Retinal pigment epithelial cell (primary cell): ENCODE data around the gene PPIP5K1.
"Not testable (repeated sequence)": the region's sequence is repeated elsewhere in the genome, so short reads cannot be mapped to it uniquely, and the experiment has no call there.

ENCODE experiments used
- DNase-seq: peaks from one replicate; pipeline ENCODE4 v3.0.0-alpha.2; 2010; ENCODE audit warnings: low read depth
- H3K4me3 ChIP-seq: 2 replicates; pipeline ENCODE4 v1.5.1; 2011; ENCODE audit warnings: mild to moderate bottlenecking, low read length, control low read depth, moderate library complexity
- TF ChIP-seq, protein P1 (sequence below): conservative IDR thresholded peaks from 2 replicates; pipeline ENCODE4 v1.5.1; 2011; ENCODE audit warnings: low read depth, low read length, control low read depth, inconsistent platforms

PPIP5K1 gene

DNA sequence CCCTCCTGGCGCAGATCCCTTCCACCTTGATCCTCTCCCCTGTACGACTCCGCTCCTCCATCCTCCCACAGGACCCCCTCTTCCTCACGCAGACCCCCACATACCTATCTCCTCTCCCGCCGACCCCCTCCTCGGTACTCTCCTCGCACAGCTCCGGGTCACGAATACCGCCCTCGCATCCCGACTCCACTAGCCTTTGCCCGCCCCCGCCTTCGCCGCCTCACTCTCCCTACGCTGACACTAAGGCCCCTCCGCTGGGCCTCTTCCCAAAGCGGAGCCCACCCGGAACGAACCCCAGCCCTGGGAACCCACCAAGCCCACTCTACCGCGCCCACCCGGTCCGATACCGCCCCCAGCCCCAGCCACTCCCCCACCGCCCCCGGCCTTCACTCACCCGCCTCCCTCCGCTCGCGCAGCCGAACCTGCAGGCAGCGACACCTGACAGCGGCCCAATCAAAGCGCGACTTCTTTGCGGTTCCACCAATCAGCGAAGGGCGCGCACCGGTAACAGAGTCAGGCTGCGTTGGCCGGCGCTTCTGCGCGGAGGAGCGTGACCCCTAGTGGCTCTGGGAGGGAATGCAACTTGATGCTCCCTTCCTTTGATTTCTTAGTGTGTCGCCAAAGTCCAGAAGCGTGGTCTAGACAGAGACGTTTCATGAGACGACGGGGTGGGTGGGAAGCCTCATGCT is at the start of gene PPIP5K1:
PPIP5K1 (minus strand) TSS at position 431 of the 689 bp plus-strand sequence. CDS start 5,704 bp downstream, outside the sequence.
- DNase-seq, H3K4me3 ChIP-seq: not testable (repeated sequence)

DNA sequence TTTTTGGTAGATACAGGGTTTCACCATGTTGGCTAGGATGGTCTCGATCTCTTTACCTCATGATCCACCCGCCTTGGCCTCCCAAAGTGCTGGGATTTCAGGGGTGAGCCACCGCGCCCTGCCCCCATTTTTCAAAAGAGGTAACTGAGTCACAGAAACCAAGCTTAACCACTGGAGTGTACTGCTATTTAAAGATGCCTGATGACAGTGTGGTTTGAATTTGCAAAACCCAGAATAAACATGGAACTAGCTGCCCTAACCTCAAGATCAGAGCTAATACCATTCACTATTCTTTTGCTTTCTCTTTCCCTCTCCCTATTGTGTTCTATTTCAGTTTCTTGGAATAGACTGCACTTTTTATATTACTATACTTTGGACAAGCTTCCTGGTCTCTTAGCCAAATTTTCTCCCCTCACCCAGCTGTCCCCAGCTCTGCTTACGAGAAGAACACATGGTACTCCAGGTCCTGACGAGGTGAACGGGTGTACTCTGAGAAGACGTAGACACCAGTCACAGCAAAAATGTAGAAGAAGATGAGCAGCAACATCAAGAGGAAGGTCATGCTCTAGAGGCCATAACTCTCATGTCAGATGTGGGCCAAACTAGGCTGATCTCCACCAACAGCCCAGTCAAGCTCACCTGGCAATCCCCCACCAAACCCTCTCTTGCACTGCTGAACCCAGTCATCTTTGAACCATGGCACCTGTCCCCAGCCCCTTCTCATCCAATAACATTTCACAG is 48.6 kb upstream of the PPIP5K1 start:
- not testable (repeated sequence) for H3K4me3 ChIP-seq, DNase-seq

DNA sequence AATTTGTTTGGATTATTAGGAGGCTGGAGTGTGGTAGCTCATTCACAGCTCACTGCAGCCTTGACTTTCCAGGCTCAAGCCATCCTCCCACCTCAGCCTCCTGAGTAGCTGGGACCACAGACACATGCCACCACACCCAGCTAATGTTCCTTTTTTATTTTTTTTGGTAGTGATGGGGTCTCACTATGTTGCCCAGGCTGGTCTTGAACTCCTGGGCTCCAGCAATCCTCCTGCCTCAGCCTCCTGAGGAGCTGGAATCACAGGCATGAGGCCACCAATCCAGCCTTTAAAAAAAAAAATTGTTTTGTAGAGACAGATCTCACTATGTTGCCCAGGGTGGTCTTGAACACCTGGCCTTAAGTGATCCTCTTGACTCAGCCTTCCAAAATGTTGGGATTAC is 36.9 kb upstream of the PPIP5K1 start:
- H3K4me3 ChIP-seq, DNase-seq: not testable (repeated sequence)

GRCh38 chr15:43625106-43625505 is 35.1 kb upstream of the PPIP5K1 start:
- H3K4me3 ChIP-seq = no peak overlapping the region
- TF ChIP-seq, protein P1, sequence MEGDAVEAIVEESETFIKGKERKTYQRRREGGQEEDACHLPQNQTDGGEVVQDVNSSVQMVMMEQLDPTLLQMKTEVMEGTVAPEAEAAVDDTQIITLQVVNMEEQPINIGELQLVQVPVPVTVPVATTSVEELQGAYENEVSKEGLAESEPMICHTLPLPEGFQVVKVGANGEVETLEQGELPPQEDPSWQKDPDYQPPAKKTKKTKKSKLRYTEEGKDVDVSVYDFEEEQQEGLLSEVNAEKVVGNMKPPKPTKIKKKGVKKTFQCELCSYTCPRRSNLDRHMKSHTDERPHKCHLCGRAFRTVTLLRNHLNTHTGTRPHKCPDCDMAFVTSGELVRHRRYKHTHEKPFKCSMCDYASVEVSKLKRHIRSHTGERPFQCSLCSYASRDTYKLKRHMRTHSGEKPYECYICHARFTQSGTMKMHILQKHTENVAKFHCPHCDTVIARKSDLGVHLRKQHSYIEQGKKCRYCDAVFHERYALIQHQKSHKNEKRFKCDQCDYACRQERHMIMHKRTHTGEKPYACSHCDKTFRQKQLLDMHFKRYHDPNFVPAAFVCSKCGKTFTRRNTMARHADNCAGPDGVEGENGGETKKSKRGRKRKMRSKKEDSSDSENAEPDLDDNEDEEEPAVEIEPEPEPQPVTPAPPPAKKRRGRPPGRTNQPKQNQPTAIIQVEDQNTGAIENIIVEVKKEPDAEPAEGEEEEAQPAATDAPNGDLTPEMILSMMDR = no peak
- no peak for DNase-seq

GRCh38 chr15:43622068-43622799 is 32.2 kb upstream of the PPIP5K1 start:
- DNase-seq, H3K4me3 ChIP-seq: not testable (repeated sequence)

GRCh38 chr15:43618700-43619099 is 28.7 kb upstream of the PPIP5K1 start, which contains the start of gene STRC:
TSS of gene STRC (minus strand) at chr15:43618800. CDS start at chr15:43618722, 78 bp downstream.
- not testable (repeated sequence) for DNase-seq, H3K4me3 ChIP-seq

DNA sequence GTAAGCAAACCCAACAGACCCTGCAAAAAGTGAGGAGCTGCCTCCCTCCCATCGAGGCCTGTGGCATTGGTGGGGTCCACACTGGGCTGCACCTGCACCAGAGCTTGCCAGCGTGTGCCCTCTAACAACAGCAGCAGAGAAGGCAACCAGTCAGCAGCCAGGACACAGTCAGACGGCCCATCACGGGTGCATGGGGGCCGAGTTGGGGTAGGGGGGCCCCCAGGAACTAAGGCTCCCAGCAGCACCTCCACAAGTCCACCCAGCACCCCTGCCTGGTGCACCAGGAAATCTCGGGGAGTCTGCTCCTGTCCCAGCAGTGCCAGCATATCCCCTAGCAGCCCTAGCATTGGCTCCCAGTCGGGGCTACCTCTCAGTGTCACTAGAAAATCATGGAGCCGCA is 27.7 kb upstream of the PPIP5K1 start:
- not testable (repeated sequence) for H3K4me3 ChIP-seq, DNase-seq

- DNase-seq = peak; percentile 80
- not testable (repeated sequence) for H3K4me3 ChIP-seq
These were observed 12.2 kb upstream of the PPIP5K1 start for GRCh38 chr15:43602233-43602632.

DNA sequence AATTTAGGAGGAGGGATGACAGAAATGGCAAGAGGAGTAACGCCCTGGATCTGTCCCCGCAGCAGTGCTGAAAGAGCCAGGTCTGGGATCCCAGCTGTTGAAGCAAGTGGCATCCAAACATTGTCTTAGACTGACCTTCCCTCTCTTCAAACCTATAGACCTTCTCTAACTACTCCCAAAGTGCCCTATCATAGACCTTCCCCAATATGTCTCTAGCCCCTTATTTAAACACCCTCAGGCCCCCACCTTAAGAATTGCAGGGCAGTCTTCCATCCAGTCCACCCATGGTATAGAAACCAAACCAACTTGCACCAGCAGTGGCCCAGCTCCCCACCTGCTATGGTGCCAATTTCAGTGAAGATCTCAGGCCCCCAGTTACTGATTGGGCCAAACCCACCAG is 10.2 kb upstream of the PPIP5K1 start:
- not testable (repeated sequence) for H3K4me3 ChIP-seq, DNase-seq

GRCh38 chr15:43599131-43599530 is 9.1 kb upstream of the PPIP5K1 start:
- H3K4me3 ChIP-seq, DNase-seq: not testable (repeated sequence)

GRCh38 chr15:43593328-43594190 is 3.6 kb upstream of the PPIP5K1 start, which contains the start of gene CKMT1B:
TSS of gene CKMT1B (plus strand) at chr15:43594027. CDS start at chr15:43594219, 192 bp downstream.
- not testable (repeated sequence) for H3K4me3 ChIP-seq, DNase-seq

DNA sequence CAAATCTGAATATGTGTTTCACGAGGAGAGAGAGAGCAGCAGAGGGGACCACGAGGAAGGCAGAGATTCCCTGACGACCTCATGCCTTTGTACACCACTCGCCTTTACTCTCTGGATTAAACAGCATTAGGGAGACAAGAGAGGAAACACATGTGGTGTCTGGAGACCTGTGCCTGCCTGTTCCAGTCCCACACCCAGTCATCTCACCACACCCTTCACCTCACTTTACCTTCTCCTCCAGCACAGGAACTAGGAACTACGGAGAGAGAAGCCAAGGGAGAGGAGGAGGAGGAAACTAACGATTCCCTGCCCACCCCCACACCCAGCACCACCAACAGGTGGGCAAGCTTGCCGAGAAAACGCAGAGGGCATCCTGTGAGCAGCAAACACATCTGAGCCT is 2.8 kb upstream of the PPIP5K1 start:
- not testable (repeated sequence) for DNase-seq, H3K4me3 ChIP-seq

- not testable (repeated sequence) for DNase-seq, H3K4me3 ChIP-seq
These were observed 15.4 kb downstream of the PPIP5K1 start for GRCh38 chr15:43574607-43575006.

- H3K4me3 ChIP-seq, DNase-seq: not testable (repeated sequence)
These were observed 23.4 kb downstream of the PPIP5K1 start for GRCh38 chr15:43566615-43567014.

DNA sequence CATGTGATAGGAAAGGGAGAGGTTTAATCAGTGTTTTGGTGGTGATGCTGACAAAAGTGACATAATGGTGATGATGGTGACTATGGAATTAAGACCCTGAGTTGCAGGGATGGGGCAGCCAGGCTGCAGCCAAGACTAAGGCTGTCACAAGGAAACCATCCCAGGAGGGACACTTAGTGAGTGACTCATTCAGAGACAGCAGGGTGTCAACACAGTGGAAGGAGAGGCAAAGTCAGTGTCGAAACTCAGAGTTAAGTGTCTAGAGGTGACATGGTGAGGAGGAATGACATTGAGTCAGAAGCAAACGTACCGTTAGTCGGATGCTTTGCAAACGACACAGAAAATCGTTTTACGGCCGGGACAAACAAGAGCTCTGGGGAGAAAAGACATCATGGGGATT is 26.2 kb downstream of the PPIP5K1 start:
- not testable (repeated sequence) for DNase-seq, H3K4me3 ChIP-seq

DNA sequence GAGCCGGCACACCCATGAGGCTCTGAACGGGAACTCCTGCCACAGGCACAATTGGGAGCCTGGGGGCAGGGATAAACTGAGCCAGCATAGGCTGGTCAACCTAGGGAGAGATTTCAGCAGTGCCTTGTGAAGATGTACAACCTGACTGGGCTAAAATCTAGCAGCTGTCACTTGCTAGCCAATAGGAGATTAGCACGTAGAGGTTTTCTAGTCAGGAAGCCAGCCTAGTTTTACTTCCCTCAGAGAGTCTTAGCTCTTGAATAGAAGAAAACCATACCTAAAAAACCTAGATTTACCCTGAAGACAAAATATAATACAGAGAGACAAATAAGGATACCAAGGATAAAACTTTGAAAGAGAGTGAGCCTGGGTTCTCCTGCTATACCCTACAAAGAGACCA is 27.3 kb downstream of the PPIP5K1 start:
- H3K4me3 ChIP-seq, DNase-seq: not testable (repeated sequence)
